HCT116 (cell line): ENCODE results near the gene BTBD16. TPM values are rescaled to one million over a fixed set of nuclear protein-coding genes. Genes with fewer than 3 reads are reported as not detected.

Experiments used
- ATAC-seq: fragments of 200-7000 bp; cut with Tn5 transposase; 2 replicates; pipeline ENCODE4 v1.9.1; 2020; ENCODE audit warnings: mild to moderate bottlenecking, moderate library complexity
- BruUV-seq: library from RNA; stranded (reverse); fragments of 400-500 nt; replicated peaks from 2 replicates; lab custom pipeline; 2021; lab: Mats Ljungman, UMichigan
- CTCF ChIA-PET: fragments of 300-600 bp; sonication (Branson Sonifier 250); formaldehyde crosslinking; loops from one replicate; lab custom pipeline; 2021; ENCODE audit warnings: antibody characterized with exemption; lab: Charles Lee
- POLR2A ChIA-PET: fragments of 300-600, 350-600 bp; sonication (Branson Sonifier 250); formaldehyde crosslinking; loops from one replicate; lab custom pipeline; 2021; ENCODE audit warnings: antibody characterized with exemption; lab: Charles Lee
- RAD21 ChIA-PET, 2 experiments: fragments of 300-600 bp; sonication (Branson Sonifier 250); formaldehyde crosslinking; loops; one replicate each; lab custom pipeline; 2023; ENCODE audit warnings: low total read pairs in 2 of 2; ENCODE audit not compliant: uncharacterized antibody in 2 of 2, unreplicated experiment in 2 of 2, low non-redundant PET in 1 of 2; lab: Charles Lee
- DNase-seq: peaks from one replicate; pipeline ENCODE4 v3.0.0-alpha.2; 2010; ENCODE audit warnings: low read depth, low spot score
- H2AFZ ChIP-seq: fragments of 200-600 bp; shearing (Covaris generic), sonication (generic); 2 replicates; pipeline ENCODE4 v1.6.1; 2017; ENCODE audit warnings: low read depth, mixed run types, mixed read lengths, antibody characterized with exemption, low read length; ENCODE audit not compliant: poor library complexity, severe bottlenecking
- H3K27ac ChIP-seq: 2 replicates; pipeline ENCODE4 v1.5.1; 2012; ENCODE audit warnings: low read depth, low read length
- H3K27me3 ChIP-seq: fragments of 200-600 bp; sonication (generic); 2 replicates; pipeline ENCODE4 v1.6.1; 2016; ENCODE audit warnings: mixed run types, low read length, mixed read lengths; ENCODE audit not compliant: insufficient read depth
- H3K36me3 ChIP-seq, 2 experiments: fragments of 200-500 bp in 1 of 2; fragments of 200-600 bp in 1 of 2; sonication (Bioruptor generic) in 1 of 2; sonication (generic) in 1 of 2; 2 replicates each; pipeline versions ENCODE4 v1.5.1 to v1.6.1; 2014 to 2016; ENCODE audit warnings: low read length in 2 of 2, inconsistent platforms in 1 of 2, mixed read lengths in 1 of 2, mixed run types in 1 of 2; ENCODE audit not compliant: insufficient read depth in 2 of 2, control insufficient read depth in 1 of 2
- H3K4me1 ChIP-seq, 2 experiments: fragments of 200-600 bp in 1 of 2; sonication (generic) in 1 of 2; 2 replicates each; pipeline versions ENCODE4 v1.5.1 to v1.6.1; 2012 to 2017; ENCODE audit warnings: low read length in 2 of 2, inconsistent platforms in 1 of 2, mild to moderate bottlenecking in 1 of 2, mixed read lengths in 1 of 2, mixed run types in 1 of 2, moderate library complexity in 1 of 2; ENCODE audit not compliant: insufficient read depth in 2 of 2, control insufficient read depth in 1 of 2
- H3K4me2 ChIP-seq: fragments of 200-600 bp; sonication (generic); 2 replicates; pipeline ENCODE4 v1.6.1; 2017; ENCODE audit warnings: mixed run types, low read length, mixed read lengths
- H3K4me3 ChIP-seq, 2 experiments: fragments of 200-600 bp in 1 of 2; sonication (generic) in 1 of 2; replicated peaks in 1 of 2; 2 replicates each; pipeline ENCODE4 v1.5.1; 2011 to 2016; ENCODE audit warnings: low read length in 2 of 2, control low read depth in 1 of 2, low read depth in 1 of 2, mild to moderate bottlenecking in 1 of 2, mixed read lengths in 1 of 2, mixed run types in 1 of 2
- H3K79me2 ChIP-seq: fragments of 200-600 bp; sonication (generic); 2 replicates; pipeline ENCODE4 v1.6.1; 2017; ENCODE audit warnings: mild to moderate bottlenecking, mixed run types, low read length, moderate library complexity, mixed read lengths; ENCODE audit not compliant: insufficient read depth
- H3K9ac ChIP-seq: fragments of 200-600 bp; sonication (generic); 2 replicates; pipeline ENCODE4 v1.6.1; 2016; ENCODE audit warnings: low read length, mixed read lengths
- H3K9me2 ChIP-seq: fragments of 200-600 bp; sonication (generic), shearing (Covaris generic); 2 replicates; pipeline ENCODE4 v1.6.1; 2017; ENCODE audit warnings: mixed run types, mild to moderate bottlenecking, moderate library complexity; ENCODE audit not compliant: insufficient read depth
- H3K9me3 ChIP-seq, 2 experiments: fragments of 200-500 bp in 1 of 2; fragments of 200-600 bp in 1 of 2; sonication (Bioruptor generic) in 1 of 2; sonication (generic) in 1 of 2; 2 replicates each; pipeline ENCODE4 v1.6.1; 2014 to 2017; ENCODE audit warnings: low read length in 2 of 2, mixed read lengths in 2 of 2, inconsistent platforms in 1 of 2, low read depth in 1 of 2, mild to moderate bottlenecking in 1 of 2, mixed run types in 1 of 2, moderate library complexity in 1 of 2; ENCODE audit not compliant: control insufficient read depth in 1 of 2, insufficient read depth in 1 of 2
- H4K20me1 ChIP-seq: fragments of 200-600 bp; sonication (generic), shearing (Covaris generic); 2 replicates; pipeline ENCODE4 v1.6.1; 2017; ENCODE audit warnings: mixed run types, mild to moderate bottlenecking, moderate library complexity; ENCODE audit not compliant: insufficient read depth
- CBX3 ChIP-seq: IDR thresholded peaks from 2 replicates; pipeline ENCODE4 v1.6.1; 2012; ENCODE audit warnings: low read depth
- CEBPB ChIP-seq: IDR thresholded peaks from 2 replicates; pipeline ENCODE4 v1.6.1; 2012; ENCODE audit warnings: low read depth
- EGR1 ChIP-seq: IDR thresholded peaks from 2 replicates; pipeline ENCODE4 v1.6.1; 2012; ENCODE audit warnings: low read depth
- EZH2 ChIP-seq: fragments of 200-600 bp; sonication (generic); IDR thresholded peaks from 2 replicates; pipeline ENCODE4 v1.6.1; 2017; ENCODE audit warnings: antibody characterized with exemption, mixed run types
- EZH2phosphoT487 ChIP-seq: fragments of 200-600 bp; IDR thresholded peaks from 2 replicates; pipeline ENCODE4 v1.6.1; 2018; ENCODE audit warnings: antibody characterized with exemption, borderline replicate concordance
- FOSL1 ChIP-seq: IDR thresholded peaks from 2 replicates; pipeline ENCODE4 v1.6.1; 2012; ENCODE audit warnings: low read depth
- JUND ChIP-seq: IDR thresholded peaks from 2 replicates; pipeline ENCODE4 v1.6.1; 2012
- POLR2A ChIP-seq: IDR thresholded peaks from 2 replicates; pipeline ENCODE4 v1.7.0; 2011; ENCODE audit warnings: borderline replicate concordance; ENCODE audit not compliant: insufficient read depth, insufficient read length; ENCODE audit errors: extremely low read depth
- POLR2AphosphoS5 ChIP-seq: IDR thresholded peaks from 2 replicates; pipeline ENCODE4 v1.6.1; 2011; ENCODE audit warnings: mild to moderate bottlenecking, low read depth, low read length, moderate library complexity
- RAD21 ChIP-seq: IDR thresholded peaks from 2 replicates; pipeline ENCODE4 v1.6.1; 2012; ENCODE audit warnings: low read depth, mild to moderate bottlenecking
- SP1 ChIP-seq: IDR thresholded peaks from 2 replicates; pipeline ENCODE4 v1.6.1; 2012; ENCODE audit warnings: low read depth
- SRF ChIP-seq: IDR thresholded peaks from 2 replicates; pipeline ENCODE4 v1.6.1; 2012; ENCODE audit warnings: low read depth
- TCF7L2 ChIP-seq: IDR thresholded peaks from 2 replicates; pipeline ENCODE4 v1.7.0; 2011; ENCODE audit warnings: borderline replicate concordance, inconsistent platforms; ENCODE audit not compliant: insufficient read depth, insufficient read length; ENCODE audit errors: extremely low read depth
- YY1 ChIP-seq: IDR thresholded peaks from 2 replicates; pipeline ENCODE4 v1.6.1; 2011; ENCODE audit warnings: low read length, low read depth, moderate library complexity, mild to moderate bottlenecking; ENCODE audit not compliant: insufficient replicate concordance; ENCODE audit errors: extremely low read depth
- ZFX ChIP-seq: fragments of 450-650 bp; IDR thresholded peaks from 2 replicates; pipeline ENCODE4 v1.6.1; 2017
- ZNF274 ChIP-seq: fragments of 200-500 bp; sonication (Bioruptor generic); IDR thresholded peaks from 2 replicates; pipeline ENCODE4 v1.6.1; 2014; ENCODE audit warnings: mild to moderate bottlenecking, low read depth, low read length, inconsistent platforms
- intact Hi-C: fragments of 100-400 bp; cut with micrococcal nuclease; formaldehyde crosslinking; loops from 2 replicates; pipeline ENCODE4 v1.10.0; 2022
- total RNA-seq: library from RNA; stranded (reverse); gene quantifications from one replicate; pipeline ENCODE4 v1.2.1, GENCODE V29; 2021; ENCODE audit not compliant: unreplicated experiment
- TF ChIP-seq, protein P1 (sequence below): IDR thresholded peaks from 2 replicates; pipeline ENCODE4 v1.6.1; 2012
- TF ChIP-seq, protein P2 (sequence below): IDR thresholded peaks from 2 replicates; pipeline ENCODE4 v1.6.1; 2012
- TF ChIP-seq, protein P3 (sequence below): IDR thresholded peaks from 2 replicates; pipeline ENCODE4 v1.6.1; 2012; ENCODE audit warnings: low read depth

The BTBD16 gene
- total RNA-seq, 1 experiment from 2014 or later = 0.27 TPM

DNA sequence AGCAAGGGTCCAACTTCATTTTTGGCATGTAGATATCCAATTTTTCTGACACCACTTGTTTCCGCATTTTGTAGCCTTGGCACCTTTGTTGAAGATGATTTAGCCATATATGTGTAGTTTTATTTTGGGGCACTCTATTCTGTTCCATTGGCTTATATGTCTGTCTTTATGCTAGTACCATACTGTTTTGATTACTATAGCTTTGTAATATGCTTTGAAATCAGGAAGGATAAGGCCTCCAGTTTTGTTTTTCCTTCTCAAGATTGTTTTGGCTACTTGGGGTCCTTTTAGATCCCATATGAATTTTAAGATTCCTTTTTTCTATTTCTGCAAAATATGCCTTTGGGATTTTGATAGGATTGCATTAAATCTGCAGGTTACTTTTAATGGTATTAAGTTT lies 9.5 kb upstream of the BTBD16 start:
- intact Hi-C loops = no loop called here
- Histone ChIP-seq H3K79me2 (no peaks in the 10 kb centered on the region), H2AFZ (no peak overlapping the region), H3K9me3 (peaks cover 7 to 8% of the 10 kb centered on the region in 2 experiments; a peak in 2 of 4 replicates), H3K4me1 (peaks cover 0 to 9% of the 10 kb centered on the region in 2 experiments; a peak in 1 of 4 replicates), H3K9me2 (no peaks in the 10 kb centered on the region), H3K36me3 (no peaks in the 10 kb centered on the region), H3K27me3 (no peaks in the 10 kb centered on the region), H3K9ac (no peak overlapping the region), H3K4me2 (no peak overlapping the region), H4K20me1 (no peaks in the 10 kb centered on the region), H3K4me3 (no peak overlapping the region), H3K27ac (no peak overlapping the region)
- TF ChIP-seq JUND = no peak
- TF ChIP-seq CBX3 = peak; percentile 84
- TF ChIP-seq EZH2 = no peak
- ChIA-PET CTCF (no interaction called here), POLR2A (no interaction called here), RAD21 (no interaction called here)
- DNase-seq = no peak
- BruUV-seq = no TSS peak
- ATAC-seq = no peak

DNA sequence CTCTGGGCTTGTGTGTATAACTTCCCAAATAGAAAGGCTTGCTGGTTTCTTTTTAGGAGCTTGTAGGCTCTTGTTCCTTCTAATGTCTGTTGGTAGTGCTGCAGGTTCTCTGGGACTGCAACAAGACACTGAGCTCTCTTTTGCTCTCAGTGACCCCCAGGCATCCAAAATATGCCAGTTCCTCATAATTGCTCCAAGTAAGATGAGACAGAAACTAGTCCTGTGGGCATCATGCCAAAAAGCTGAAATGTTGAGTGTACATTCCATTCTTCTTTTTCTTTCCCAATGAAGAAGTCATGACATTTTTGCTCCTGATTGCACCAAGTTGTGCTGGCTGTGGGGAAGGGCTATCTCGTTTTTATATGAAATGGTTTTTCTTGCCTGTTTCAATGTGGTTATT lies 7.1 kb upstream of the BTBD16 start:
- peaks cover 0 to 16% of the 10 kb centered on the region in 2 experiments; a peak in 2 of 4 replicates for H3K4me1 ChIP-seq
- ATAC-seq (no peak), DNase-seq (no peak)
- no peak overlapping the region for H2AFZ ChIP-seq
- CTCF ChIA-PET = interaction anchor here (1.3 to 1.4 kb wide), 2 partner anchors 212 to 302 kb away, joined by 3 to 4 read pairs; no protein-coding TSS in a partner anchor
- no peaks in the 10 kb centered on the region for H4K20me1 ChIP-seq
- H3K9ac ChIP-seq = no peak overlapping the region
- no peaks in the 10 kb centered on the region for H3K79me2 ChIP-seq
- no TSS peak for BruUV-seq
- RAD21 ChIA-PET = no interaction called here
- POLR2A ChIA-PET = no interaction called here
- no peak overlapping the region for H3K27ac ChIP-seq
- H3K4me3 ChIP-seq = no peak overlapping the region
- H3K9me3 ChIP-seq = peaks cover 7 to 8% of the 10 kb centered on the region in 2 experiments; a peak in 2 of 4 replicates
- no peaks in the 10 kb centered on the region for H3K36me3 ChIP-seq
- intact Hi-C loops = no loop called here
- peak overlapping the region; percentile 10; the same call in 1 of the 2 replicates for H3K4me2 ChIP-seq
- H3K27me3 ChIP-seq = no peaks in the 10 kb centered on the region
- no peaks in the 10 kb centered on the region for H3K9me2 ChIP-seq
- TF ChIP-seq, protein P1, sequence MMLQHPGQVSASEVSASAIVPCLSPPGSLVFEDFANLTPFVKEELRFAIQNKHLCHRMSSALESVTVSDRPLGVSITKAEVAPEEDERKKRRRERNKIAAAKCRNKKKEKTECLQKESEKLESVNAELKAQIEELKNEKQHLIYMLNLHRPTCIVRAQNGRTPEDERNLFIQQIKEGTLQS = no peak
- TF ChIP-seq CBX3 = no peak
- no peak for TF ChIP-seq ZFX
- no peak for TF ChIP-seq JUND
- TF ChIP-seq TCF7L2 = no peak
- TF ChIP-seq YY1 = no peak
- no peak for TF ChIP-seq CEBPB
- TF ChIP-seq EGR1 = no peak
- TF ChIP-seq, protein P2, sequence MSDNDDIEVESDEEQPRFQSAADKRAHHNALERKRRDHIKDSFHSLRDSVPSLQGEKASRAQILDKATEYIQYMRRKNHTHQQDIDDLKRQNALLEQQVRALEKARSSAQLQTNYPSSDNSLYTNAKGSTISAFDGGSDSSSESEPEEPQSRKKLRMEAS = no peak
- TF ChIP-seq, protein P3, sequence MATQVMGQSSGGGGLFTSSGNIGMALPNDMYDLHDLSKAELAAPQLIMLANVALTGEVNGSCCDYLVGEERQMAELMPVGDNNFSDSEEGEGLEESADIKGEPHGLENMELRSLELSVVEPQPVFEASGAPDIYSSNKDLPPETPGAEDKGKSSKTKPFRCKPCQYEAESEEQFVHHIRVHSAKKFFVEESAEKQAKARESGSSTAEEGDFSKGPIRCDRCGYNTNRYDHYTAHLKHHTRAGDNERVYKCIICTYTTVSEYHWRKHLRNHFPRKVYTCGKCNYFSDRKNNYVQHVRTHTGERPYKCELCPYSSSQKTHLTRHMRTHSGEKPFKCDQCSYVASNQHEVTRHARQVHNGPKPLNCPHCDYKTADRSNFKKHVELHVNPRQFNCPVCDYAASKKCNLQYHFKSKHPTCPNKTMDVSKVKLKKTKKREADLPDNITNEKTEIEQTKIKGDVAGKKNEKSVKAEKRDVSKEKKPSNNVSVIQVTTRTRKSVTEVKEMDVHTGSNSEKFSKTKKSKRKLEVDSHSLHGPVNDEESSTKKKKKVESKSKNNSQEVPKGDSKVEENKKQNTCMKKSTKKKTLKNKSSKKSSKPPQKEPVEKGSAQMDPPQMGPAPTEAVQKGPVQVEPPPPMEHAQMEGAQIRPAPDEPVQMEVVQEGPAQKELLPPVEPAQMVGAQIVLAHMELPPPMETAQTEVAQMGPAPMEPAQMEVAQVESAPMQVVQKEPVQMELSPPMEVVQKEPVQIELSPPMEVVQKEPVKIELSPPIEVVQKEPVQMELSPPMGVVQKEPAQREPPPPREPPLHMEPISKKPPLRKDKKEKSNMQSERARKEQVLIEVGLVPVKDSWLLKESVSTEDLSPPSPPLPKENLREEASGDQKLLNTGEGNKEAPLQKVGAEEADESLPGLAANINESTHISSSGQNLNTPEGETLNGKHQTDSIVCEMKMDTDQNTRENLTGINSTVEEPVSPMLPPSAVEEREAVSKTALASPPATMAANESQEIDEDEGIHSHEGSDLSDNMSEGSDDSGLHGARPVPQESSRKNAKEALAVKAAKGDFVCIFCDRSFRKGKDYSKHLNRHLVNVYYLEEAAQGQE = no peak
- TF ChIP-seq RAD21 = no peak
- no peak for TF ChIP-seq POLR2A
- TF ChIP-seq SRF = no peak
- no peak for TF ChIP-seq SP1
- no peak for TF ChIP-seq EZH2phosphoT487
- no peak for TF ChIP-seq ZNF274
- no peak for TF ChIP-seq POLR2AphosphoS5
- TF ChIP-seq FOSL1 = no peak
